AG04449 (cell line): ENCODE results near the gene CDKL5.

Experiments
- CTCF ChIA-PET: fragments of 350-600 bp; formaldehyde crosslinking; extraction: SDS; loops from one replicate; lab custom pipeline; 2021; ENCODE audit warnings: antibody characterized with exemption; lab: Yijun Ruan, JAX
- POLR2A ChIA-PET: fragments of 400-600, 350-600 bp; formaldehyde crosslinking; extraction: SDS; loops from one replicate; lab custom pipeline; 2020; ENCODE audit warnings: antibody characterized with exemption, inconsistent platforms; lab: Yijun Ruan, JAX
- DNase-seq: peaks from one replicate; pipeline ENCODE4 v3.0.0-alpha.2; 2010; ENCODE audit warnings: low read depth, low spot score
- H3K4me3 ChIP-seq: 2 replicates; pipeline ENCODE4 v1.5.1; 2011; ENCODE audit warnings: low read depth, mild to moderate bottlenecking, control low read depth, low read length
- CTCF ChIP-seq: IDR thresholded peaks from one replicate; pipeline ENCODE4 v1.5.1; 2011; ENCODE audit warnings: mild to moderate bottlenecking, moderate library complexity, low read length, control low read depth, inconsistent platforms; ENCODE audit not compliant: insufficient read depth; ENCODE audit errors: missing control alignments

Gene CDKL5

DNA sequence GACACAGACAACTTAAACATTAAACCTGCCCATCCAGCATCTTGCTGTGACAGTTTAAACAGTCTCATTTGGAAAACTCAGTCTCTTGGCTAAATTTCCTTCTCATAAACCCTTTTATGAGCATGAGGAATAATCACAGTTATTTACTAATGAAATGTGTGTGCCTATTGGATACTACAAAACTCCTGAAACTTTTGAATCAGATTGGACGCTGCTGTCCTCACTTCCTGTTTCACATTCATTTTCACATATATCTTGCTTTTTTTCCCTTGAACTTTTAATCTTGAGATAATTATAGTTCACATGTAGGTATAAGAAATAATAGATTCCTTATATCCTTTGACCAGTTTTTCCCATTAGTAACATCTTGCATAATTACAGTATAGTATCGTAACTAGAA, 111.7 kb downstream of the CDKL5 start:
- CTCF ChIA-PET = no interaction called here
- H3K4me3 ChIP-seq = no peak overlapping the region
- POLR2A ChIA-PET = no interaction called here
- TF ChIP-seq CTCF = no peak
- DNase-seq = no peak

- DNase-seq = no peak
- ChIA-PET POLR2A (no interaction called here), CTCF (no interaction called here)
- no peak overlapping the region for H3K4me3 ChIP-seq
- TF ChIP-seq CTCF = no peak
Measured at GRCh38 chrX:18537524-18537923, 112.1 kb downstream of the CDKL5 start.

DNA sequence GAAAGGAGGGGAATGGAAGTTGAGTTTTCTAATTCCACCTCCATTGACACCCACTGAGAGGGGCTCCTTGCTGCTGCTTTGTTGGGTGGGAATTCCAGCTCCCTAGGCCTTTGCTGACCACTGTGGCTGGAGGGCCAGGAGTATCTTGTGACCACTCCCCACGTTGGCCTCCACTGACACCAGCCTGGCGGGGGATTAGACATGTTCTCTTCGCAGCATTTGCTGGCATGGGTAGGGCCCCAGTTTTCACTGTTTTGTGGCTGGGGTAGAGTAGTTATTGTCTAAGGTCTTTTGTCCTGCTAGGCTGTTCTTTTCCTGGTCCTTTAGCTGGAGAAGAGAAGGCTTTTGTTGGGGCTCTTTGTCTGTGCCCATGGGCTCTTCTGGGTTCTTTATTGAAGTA, 116.7 kb downstream of the CDKL5 start:
- TF ChIP-seq CTCF = no peak
- DNase-seq = no peak
- no peak overlapping the region for H3K4me3 ChIP-seq
- ChIA-PET POLR2A (no interaction called here), CTCF (no interaction called here)

GRCh38 chrX:18542905-18543304, 117.5 kb downstream of the CDKL5 start:
- no peak for DNase-seq
- no peak for TF ChIP-seq CTCF
- no peak overlapping the region for H3K4me3 ChIP-seq
- POLR2A ChIA-PET = no interaction called here
- CTCF ChIA-PET = no interaction called here

GRCh38 chrX:18543738-18544137, 118.3 kb downstream of the CDKL5 start:
- TF ChIP-seq CTCF = no peak
- ChIA-PET POLR2A (no interaction called here), CTCF (no interaction called here)
- DNase-seq = no peak
- no peak overlapping the region for H3K4me3 ChIP-seq

GRCh38 chrX:18545771-18546170, 120.4 kb downstream of the CDKL5 start:
- TF ChIP-seq CTCF = no peak
- ChIA-PET CTCF (no interaction called here), POLR2A (no interaction called here)
- H3K4me3 ChIP-seq = no peak overlapping the region
- no peak for DNase-seq
